ENCODE results near the gene ST7. TPM values are rescaled to one million over a fixed set of nuclear protein-coding genes. Genes with fewer than 3 reads are reported as not detected.
A peak's percentile ranks its signal among the peaks of the same experiment; 100 is the strongest.
"Not testable (repeated sequence)": the region's sequence is repeated elsewhere in the genome, so short reads cannot be mapped to it uniquely, and the experiment has no call there.

The ST7 gene
- total RNA-seq, 2 experiments from 2014 or later = 5.7 to 6.2 TPM

DNA sequence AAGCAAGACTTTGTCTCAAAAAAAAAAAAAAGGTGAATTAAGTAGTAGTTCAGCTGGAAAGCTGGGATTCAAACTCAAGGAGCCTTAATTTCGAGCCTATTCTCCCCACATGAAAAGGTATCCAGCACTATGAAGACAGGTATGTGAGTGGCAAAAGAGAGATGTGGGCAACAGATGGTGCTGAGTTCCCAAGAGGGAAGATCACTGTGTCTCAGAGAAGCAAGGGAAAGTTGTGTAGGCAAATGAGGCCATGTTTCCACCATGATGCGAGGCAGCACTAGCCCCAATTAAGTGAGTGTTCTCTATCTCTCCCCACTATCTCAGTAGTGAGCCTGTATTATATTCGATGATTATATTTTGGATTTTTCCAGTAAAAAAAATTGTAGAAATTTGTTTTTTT is 19.8 kb upstream of the ST7 start:
- H3K27ac Mint-ChIP-seq = no peak overlapping the region
- H3K4me1 Mint-ChIP-seq (ENCODE audit: low read depth) = peaks cover 4% of the 10 kb centered on the region
- H3K36me3 Mint-ChIP-seq = no peaks in the 10 kb centered on the region
- DNase-seq = no peak
- ChIA-PET CTCF (interaction anchor here (0.6 to 1.6 kb wide), 5 partner anchors 36 to 197 kb away, joined by 3 to 15 read pairs (median 4); no protein-coding TSS in a partner anchor), POLR2A (no interaction called here)
- intact Hi-C loops (cut with micrococcal nuclease) = no loop called here
- no peaks in the 10 kb centered on the region for H3K9me3 Mint-ChIP-seq
- H3K27me3 Mint-ChIP-seq = peaks cover 16% of the 10 kb centered on the region
- no peak overlapping the region for H3K4me3 Mint-ChIP-seq

GRCh38 chr7:116934580-116934979 is 18.7 kb upstream of the ST7 start:
- ChIA-PET POLR2A (no interaction called here), CTCF (interaction anchor here (0.9 to 2.1 kb wide), 3 partner anchors 9 to 193 kb away, joined by 3 to 14 read pairs (median 3); no protein-coding TSS in a partner anchor)
- peaks cover 4% of the 10 kb centered on the region for H3K4me1 Mint-ChIP-seq (ENCODE audit: low read depth)
- H3K27me3 Mint-ChIP-seq = peaks cover 19% of the 10 kb centered on the region
- H3K36me3 Mint-ChIP-seq = no peaks in the 10 kb centered on the region
- intact Hi-C loops (cut with micrococcal nuclease) = no loop called here
- H3K9me3 Mint-ChIP-seq = no peaks in the 10 kb centered on the region
- no peak for DNase-seq
- H3K27ac Mint-ChIP-seq = no peak overlapping the region
- no peak overlapping the region for H3K4me3 Mint-ChIP-seq

GRCh38 chr7:116936844-116937243 is 16.5 kb upstream of the ST7 start:
- POLR2A ChIA-PET; H3K4me1 Mint-ChIP-seq (ENCODE audit: low read depth); H3K36me3 Mint-ChIP-seq: not testable (repeated sequence)

GRCh38 chr7:116938678-116939077 is 14.6 kb upstream of the ST7 start:
- H3K9me3 Mint-ChIP-seq = no peaks in the 10 kb centered on the region

More at GRCh38 chr7:116936844-116937243, 16.5 kb upstream of the ST7 start:
- DNase-seq; H3K9me3 Mint-ChIP-seq; H3K27ac Mint-ChIP-seq; H3K4me3 Mint-ChIP-seq; intact Hi-C loops (cut with micrococcal nuclease): not testable (repeated sequence)
- CTCF ChIA-PET = interaction anchor here (0.7 kb wide), 1 partner anchor 74 kb away, joined by 4 read pairs; no protein-coding TSS in a partner anchor
- peaks cover 18% of the 10 kb centered on the region for H3K27me3 Mint-ChIP-seq

DNA sequence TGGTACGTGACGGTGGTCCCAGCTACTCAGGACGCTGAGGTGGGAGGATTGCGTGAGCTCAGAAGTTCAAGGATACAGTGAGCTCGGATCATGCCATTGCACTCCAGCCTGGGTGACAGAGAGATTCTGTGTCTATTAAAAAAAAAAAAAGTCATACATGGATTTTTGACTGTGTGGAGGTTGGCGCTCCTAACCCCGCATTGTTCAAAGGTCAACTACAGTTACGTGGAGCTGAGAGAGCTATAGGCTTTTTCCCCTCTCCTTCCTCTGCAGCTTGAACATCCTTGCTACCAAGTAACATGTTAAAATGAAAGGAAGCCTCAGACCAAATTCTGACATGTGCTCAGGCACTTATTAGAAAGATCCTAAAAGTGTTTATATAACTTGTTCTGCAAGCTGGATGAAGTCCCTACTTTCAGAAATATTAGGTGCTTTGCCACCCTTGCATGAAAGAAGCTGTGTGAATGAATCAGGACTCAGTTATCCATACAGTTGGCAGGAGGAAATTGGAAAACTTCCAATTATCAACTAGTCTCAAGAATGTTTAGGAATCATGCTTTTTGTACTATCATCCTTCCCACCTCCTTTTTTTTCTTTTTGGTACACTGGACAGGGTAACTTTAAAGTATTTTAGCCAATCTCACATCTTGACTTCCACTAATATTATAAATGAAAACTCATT is 12.5 kb upstream of the ST7 start:
- Mint-ChIP-seq H3K9me3 (no peaks in the 10 kb centered on the region), H3K27me3 (peaks cover 13% of the 10 kb centered on the region), H3K4me1 (ENCODE audit: low read depth) (no peaks in the 10 kb centered on the region), H3K36me3 (no peaks in the 10 kb centered on the region), H3K4me3 (no peak overlapping the region), H3K27ac (no peak overlapping the region)
- CTCF ChIA-PET = interaction anchor here (0.9 to 1.3 kb wide), 2 partner anchors 10 to 186 kb away, joined by 3 to 4 read pairs; no protein-coding TSS in a partner anchor
- POLR2A ChIA-PET = no interaction called here
- no peak for DNase-seq
- intact Hi-C loops (cut with micrococcal nuclease) = no loop called here

More at GRCh38 chr7:116938678-116939077, 14.6 kb upstream of the ST7 start:
- intact Hi-C loops (cut with micrococcal nuclease) = no loop called here
- ChIA-PET CTCF (interaction anchor here (1.2 kb wide), 1 partner anchor 8 kb away, joined by 4 read pairs; no protein-coding TSS in a partner anchor), POLR2A (no interaction called here)
- Mint-ChIP-seq H3K4me1 (ENCODE audit: low read depth) (no peaks in the 10 kb centered on the region), H3K27me3 (peaks cover 16% of the 10 kb centered on the region), H3K36me3 (no peaks in the 10 kb centered on the region), H3K27ac (peak overlapping the region; percentile 13), H3K4me3 (no peak overlapping the region)
- no peak for DNase-seq

DNA sequence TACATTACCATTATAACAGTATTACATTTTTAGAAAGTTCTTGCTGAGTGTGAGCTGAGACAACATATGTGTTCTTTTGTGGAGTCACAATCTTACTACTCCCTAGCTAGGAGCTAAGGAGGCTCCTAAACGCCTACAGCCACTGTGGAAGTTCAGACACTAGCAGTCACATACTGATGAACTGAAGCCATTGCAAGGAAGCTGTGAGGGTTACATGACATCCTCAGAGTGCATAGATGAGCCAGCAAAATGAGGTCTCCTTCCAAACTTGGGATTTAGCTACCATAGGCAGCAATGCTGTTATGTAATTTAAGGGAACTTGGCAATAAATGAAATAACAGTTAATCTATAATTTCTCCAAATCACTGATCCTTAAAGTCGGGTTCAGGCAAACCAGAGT is 10.8 kb upstream of the ST7 start:
- intact Hi-C loops (cut with micrococcal nuclease) = no loop called here
- Mint-ChIP-seq H3K27ac (no peak overlapping the region), H3K27me3 (peaks cover 8% of the 10 kb centered on the region), H3K9me3 (no peaks in the 10 kb centered on the region), H3K4me3 (no peak overlapping the region), H3K36me3 (no peaks in the 10 kb centered on the region), H3K4me1 (ENCODE audit: low read depth) (no peaks in the 10 kb centered on the region)
- POLR2A ChIA-PET = no interaction called here
- CTCF ChIA-PET = interaction anchor here (0.7 to 1.6 kb wide), 3 partner anchors 10 to 69 kb away, joined by 3 to 5 read pairs (median 3); no protein-coding TSS in a partner anchor
- DNase-seq = no peak

GRCh38 chr7:116948934-116949333 is 4.4 kb upstream of the ST7 start:
- H3K27ac Mint-ChIP-seq = no peak overlapping the region
- H3K27me3 Mint-ChIP-seq = no peaks in the 10 kb centered on the region
- DNase-seq = no peak
- no peaks in the 10 kb centered on the region for H3K4me1 Mint-ChIP-seq (ENCODE audit: low read depth)
- no peak overlapping the region for H3K4me3 Mint-ChIP-seq
- no peaks in the 10 kb centered on the region for H3K36me3 Mint-ChIP-seq
- ChIA-PET POLR2A (no interaction called here), CTCF (interaction anchor here (1.4 kb wide), 1 partner anchor 178 kb away, joined by 4 read pairs; no protein-coding TSS in a partner anchor)
- intact Hi-C loops (cut with micrococcal nuclease) = no loop called here
- no peaks in the 10 kb centered on the region for H3K9me3 Mint-ChIP-seq

GRCh38 chr7:116949941-116950801 is 3.1 kb upstream of the ST7 start:
- intact Hi-C loops (cut with micrococcal nuclease) = loop anchor here (5.0 kb wide), 1 partner anchor 1232 kb away; the partner anchor contains the start of gene LSM8
- Mint-ChIP-seq H3K27me3 (no peaks in the 10 kb centered on the region), H3K4me3 (no peak overlapping the region), H3K4me1 (ENCODE audit: low read depth) (peaks cover 9% of the 10 kb centered on the region), H3K27ac (no peak overlapping the region), H3K9me3 (no peaks in the 10 kb centered on the region), H3K36me3 (no peaks in the 10 kb centered on the region)
- ChIA-PET CTCF (no interaction called here), POLR2A (no interaction called here)
- no peak for DNase-seq

- Mint-ChIP-seq H3K4me3 (no peak overlapping the region), H3K4me1 (ENCODE audit: low read depth) (peaks cover 16% of the 10 kb centered on the region), H3K27ac (no peak overlapping the region), H3K27me3 (no peaks in the 10 kb centered on the region), H3K9me3 (no peaks in the 10 kb centered on the region), H3K36me3 (no peaks in the 10 kb centered on the region)
- POLR2A ChIA-PET = no interaction called here
- CTCF ChIA-PET = no interaction called here
- no peak for DNase-seq
- intact Hi-C loops (cut with micrococcal nuclease) = loop anchor here (5.0 kb wide), 1 partner anchor 1231 kb away; the partner anchor contains the start of gene LSM8
Measured at GRCh38 chr7:116950889-116951351, 2.4 kb upstream of the ST7 start.

DNA sequence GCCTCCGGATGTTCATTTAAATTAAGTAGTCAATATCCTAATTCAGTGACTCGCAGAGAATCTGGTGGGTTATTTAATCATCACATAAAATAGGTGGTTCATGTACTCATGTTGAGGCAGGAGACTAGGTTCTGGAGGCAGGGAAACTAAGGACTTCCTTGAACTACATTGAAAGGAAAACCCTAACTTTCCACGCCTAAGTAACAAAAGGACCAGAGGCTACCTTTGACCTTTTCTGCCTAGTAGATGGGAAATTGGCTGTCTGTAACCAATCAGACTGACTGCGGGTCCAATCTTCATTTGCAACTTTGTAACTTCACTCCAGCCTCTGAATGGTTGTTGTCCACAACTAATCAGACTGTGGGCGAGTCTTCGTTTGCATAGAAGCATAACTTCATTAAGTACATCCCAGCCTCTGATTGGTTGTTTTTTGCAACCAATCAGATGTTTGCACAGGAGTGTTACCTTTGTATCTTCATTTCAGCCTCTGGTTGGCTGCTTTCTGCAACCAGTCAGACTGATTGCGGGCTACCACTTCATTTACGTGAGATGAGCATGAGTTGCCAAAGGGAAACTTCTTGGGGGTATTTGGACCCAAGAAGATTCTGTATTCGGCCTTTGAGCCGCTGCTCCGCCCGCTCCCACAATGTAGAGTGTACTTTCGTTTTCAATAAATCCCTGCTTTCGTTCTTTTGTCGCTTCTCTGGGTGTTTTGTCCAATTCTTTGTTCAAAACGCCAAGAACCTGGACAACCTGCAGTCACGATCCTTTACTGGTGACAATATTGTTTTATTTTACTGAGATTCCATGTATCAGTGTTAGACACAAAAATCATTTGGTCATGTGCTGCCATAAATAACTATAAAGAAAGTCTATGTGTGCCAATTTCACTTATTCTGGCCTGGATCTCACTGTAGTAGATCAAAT is 1.7 kb upstream of the ST7 start:
- H3K9me3 Mint-ChIP-seq = no peaks in the 10 kb centered on the region
- DNase-seq = no peak
- no peak overlapping the region for H3K27ac Mint-ChIP-seq
- CTCF ChIA-PET = no interaction called here
- intact Hi-C loops (cut with micrococcal nuclease) = loop anchor here (5.0 kb wide), 1 partner anchor 1231 kb away; the partner anchor contains the start of gene LSM8
- H3K4me3 Mint-ChIP-seq = no peak overlapping the region
- H3K27me3 Mint-ChIP-seq = no peaks in the 10 kb centered on the region
- H3K36me3 Mint-ChIP-seq = no peaks in the 10 kb centered on the region
- H3K4me1 Mint-ChIP-seq (ENCODE audit: low read depth) = peaks cover 23% of the 10 kb centered on the region
- POLR2A ChIA-PET = no interaction called here

- Mint-ChIP-seq H3K4me3 (peak overlapping the region; percentile 69), H3K36me3 (no peaks in the 10 kb centered on the region), H3K4me1 (ENCODE audit: low read depth) (peaks cover 24% of the 10 kb centered on the region), H3K27me3 (no peaks in the 10 kb centered on the region), H3K27ac (peak overlapping the region; percentile 64), H3K9me3 (no peaks in the 10 kb centered on the region)
- DNase-seq = no peak
- intact Hi-C loops (cut with micrococcal nuclease) = loop anchor here (5.0 kb wide), 1 partner anchor 1229 kb away; the partner anchor contains the start of gene LSM8
- CTCF ChIA-PET = interaction anchor here (0.6 to 2.2 kb wide), 7 partner anchors 20 to 173 kb away, joined by 3 to 9 read pairs (median 4); no protein-coding TSS in a partner anchor
- POLR2A ChIA-PET = no interaction called here
Measured at GRCh38 chr7:116952635-116953371, 498 bp upstream of the ST7 start.
